CD4-positive, alpha-beta T cell (primary cell): ENCODE data around the gene PPIE. TPM values are rescaled to one million over a fixed set of nuclear protein-coding genes. Genes with fewer than 3 reads are reported as not detected.
A peak's percentile ranks its signal among the peaks of the same experiment; 100 is the strongest.

Experiments used
- ATAC-seq: fragments of 200-7000 bp; cut with Tn5 transposase; one replicate; pipeline ENCODE4 v1.10.0; 2022; ENCODE audit warnings: mild to moderate bottlenecking; ENCODE audit not compliant: poor library complexity
- CTCF ChIA-PET: fragments of 350-600 bp; sonication (Branson Sonifier 250); formaldehyde crosslinking; loops from one replicate; lab custom pipeline; 2021; ENCODE audit warnings: antibody characterized with exemption, inconsistent platforms; lab: Charles Lee
- POLR2A ChIA-PET: fragments of 350-600 bp; sonication (Branson Sonifier 250); formaldehyde crosslinking; loops from one replicate; lab custom pipeline; 2021; ENCODE audit warnings: antibody characterized with exemption, inconsistent platforms; lab: Charles Lee
- DNase-seq, 14 experiments: peaks; one replicate each; pipeline ENCODE4 v3.0.0-alpha.2; 2013 to 2020; ENCODE audit warnings: mixed read lengths in 2 of 14
- H3K27ac ChIP-seq, 2 donors: one replicate each; pipeline versions ENCODE4 v1.5.1 to v1.7.0; 2013; ENCODE audit warnings: low read length in 2 of 2, low read depth in 1 of 2, mild to moderate bottlenecking in 1 of 2
- H3K27me3 ChIP-seq, 2 experiments: 1 replicate in 1 of 2; 2 replicates in 1 of 2; pipeline versions ENCODE4 v1.6.1 to v1.7.0; 2013; ENCODE audit warnings: low read length in 2 of 2, control low read depth in 1 of 2, mild to moderate bottlenecking in 1 of 2, moderate library complexity in 1 of 2; ENCODE audit not compliant: insufficient read depth in 2 of 2, control insufficient read depth in 1 of 2
- H3K36me3 ChIP-seq: one replicate; pipeline ENCODE4 v1.6.1; 2013; ENCODE audit warnings: low read length, control low read depth; ENCODE audit not compliant: insufficient read depth
- H3K4me1 ChIP-seq: one replicate; pipeline ENCODE4 v1.6.1; 2013; ENCODE audit warnings: low read length, control low read depth; ENCODE audit not compliant: insufficient read depth
- H3K4me3 ChIP-seq: one replicate; pipeline ENCODE4 v1.5.1; 2013; ENCODE audit warnings: mild to moderate bottlenecking, low read length, moderate library complexity
- H3K9me3 ChIP-seq, 2 experiments: 1 replicate in 1 of 2; 2 replicates in 1 of 2; pipeline versions ENCODE4 v1.6.1 to v1.7.0; 2013; ENCODE audit warnings: low read length in 2 of 2, mild to moderate bottlenecking in 2 of 2, control low read depth in 1 of 2, moderate library complexity in 1 of 2; ENCODE audit not compliant: control insufficient read depth in 1 of 2, insufficient read depth in 1 of 2
- H3K27ac Mint-ChIP-seq: one replicate; pipeline ENCODE4 v1.8.0; 2020; ENCODE audit warnings: mixed read lengths
- H3K27me3 Mint-ChIP-seq: one replicate; pipeline ENCODE4 v1.8.0; 2021; ENCODE audit warnings: mixed read lengths
- H3K36me3 Mint-ChIP-seq: one replicate; pipeline ENCODE4 v1.8.0; 2021; ENCODE audit warnings: low read depth, mixed read lengths
- H3K4me1 Mint-ChIP-seq: one replicate; pipeline ENCODE4 v1.8.0; 2021; ENCODE audit warnings: low read depth, mixed read lengths
- H3K4me3 Mint-ChIP-seq: one replicate; pipeline ENCODE4 v1.8.0; 2020; ENCODE audit warnings: mild to moderate bottlenecking, mixed read lengths
- H3K9me3 Mint-ChIP-seq: one replicate; pipeline ENCODE4 v1.8.0; 2020; ENCODE audit warnings: mixed read lengths
- CTCF ChIP-seq: fragments of 200-600 bp; IDR thresholded peaks from one replicate; pipeline ENCODE4 v1.8.0; 2022; ENCODE audit warnings: antibody characterized with exemption, mild to moderate bottlenecking
- intact Hi-C, 2 experiments: fragments of 100-400 bp; cut with DNase I in 1 of 2; cut with micrococcal nuclease in 1 of 2; formaldehyde crosslinking; loops; one replicate each; pipeline versions ENCODE4 v1.15.1 to v1.9.0; 2023 to 2025; cut with DNase I, micrococcal nuclease
- total RNA-seq, 174 experiments: library from RNA in 2 of 174; stranded (reverse) in 2 of 174; gene quantifications; one replicate each; pipeline ENCODE4 v1.2.3 and lab custom pipeline; 2021 to 2026

The PPIE gene
- total RNA-seq, 2 experiments from 2014 or later: 45.0 to 46.7 TPM

GRCh38 chr1:39800471-39800835 lies 61.8 kb downstream of the PPIE start:
- Mint-ChIP-seq H3K4me3 (peak overlapping the region; percentile 20), H3K4me1 (peaks cover 12% of the 10 kb centered on the region), H3K36me3 (peaks cover 8% of the 10 kb centered on the region), H3K27me3 (no peaks in the 10 kb centered on the region), H3K27ac (no peak overlapping the region), H3K9me3 (peaks cover 2% of the 10 kb centered on the region)
- DNase-seq (no peak), ATAC-seq (no peak)
- Histone ChIP-seq H3K36me3 (peaks cover 7% of the 10 kb centered on the region), H3K27me3 (no peaks in the 10 kb centered on the region), H3K4me1 (peaks cover 17% of the 10 kb centered on the region), H3K4me3 (no peak overlapping the region), H3K9me3 (no peaks in the 10 kb centered on the region), H3K27ac (no peak overlapping the region)
- intact Hi-C loops: no loop called here
- CTCF ChIA-PET: interaction anchor here (0.8 to 2.5 kb wide), 4 partner anchors 11 to 194 kb away, joined by 4 to 14 read pairs (median 6); partner anchors contain the start of genes BMP8B and MYCL
- no peak for TF ChIP-seq CTCF
- POLR2A ChIA-PET: interaction anchor here (0.8 kb wide), 1 partner anchor 1302 kb away, joined by 3 read pairs; no protein-coding TSS in a partner anchor

- Histone ChIP-seq H3K4me3 (no peak overlapping the region), H3K4me1 (peaks cover 17% of the 10 kb centered on the region), H3K27ac (no peak overlapping the region), H3K36me3 (peaks cover 7% of the 10 kb centered on the region), H3K9me3 (peaks cover 0 to 6% of the 10 kb centered on the region in 2 experiments), H3K27me3 (no peaks in the 10 kb centered on the region)
- intact Hi-C loops: no loop called here
- H3K4me3 Mint-ChIP-seq: no peak overlapping the region
- no peak for TF ChIP-seq CTCF
- ChIA-PET CTCF (no interaction called here), POLR2A (interaction anchor here (0.6 kb wide), 1 partner anchor 34 kb away, joined by 3 read pairs; no protein-coding TSS in a partner anchor)
- DNase-seq: no peak
- no peak for ATAC-seq
- H3K27ac Mint-ChIP-seq: no peak overlapping the region
- no peaks in the 10 kb centered on the region for H3K27me3 Mint-ChIP-seq
- peaks cover 2% of the 10 kb centered on the region for H3K9me3 Mint-ChIP-seq
- peaks cover 12% of the 10 kb centered on the region for H3K4me1 Mint-ChIP-seq
- peaks cover 12% of the 10 kb centered on the region for H3K36me3 Mint-ChIP-seq
These were observed 64.0 kb downstream of the PPIE start for GRCh38 chr1:39802496-39803260.

GRCh38 chr1:39805385-39805784 lies 66.7 kb downstream of the PPIE start:
- no peak for ATAC-seq
- H3K4me1 Mint-ChIP-seq: no peaks in the 10 kb centered on the region
- H3K27me3 Mint-ChIP-seq: no peaks in the 10 kb centered on the region
- H3K9me3 Mint-ChIP-seq: peaks cover 2% of the 10 kb centered on the region
- no peak for TF ChIP-seq CTCF
- no peak overlapping the region for H3K27ac Mint-ChIP-seq
- Histone ChIP-seq H3K36me3 (peaks cover 7% of the 10 kb centered on the region), H3K27ac (no peak overlapping the region), H3K4me3 (no peak overlapping the region), H3K9me3 (peaks cover 0 to 9% of the 10 kb centered on the region in 2 experiments), H3K4me1 (no peaks in the 10 kb centered on the region), H3K27me3 (no peaks in the 10 kb centered on the region)
- intact Hi-C loops: no loop called here
- H3K36me3 Mint-ChIP-seq: peaks cover 12% of the 10 kb centered on the region
- H3K4me3 Mint-ChIP-seq: no peak overlapping the region
- POLR2A ChIA-PET: interaction anchor here (0.7 kb wide), 1 partner anchor 429 kb away, joined by 4 read pairs; no protein-coding TSS in a partner anchor
- CTCF ChIA-PET: no interaction called here
- no peak for DNase-seq
